ENCODE measurements around the gene ZNF189. TPM values are rescaled to one million over a fixed set of nuclear protein-coding genes. Genes with fewer than 3 reads are reported as not detected.

ZNF189 gene
- total RNA-seq, 1 donor from 2014 or later = 56.5 TPM

GRCh38 chr9:101419863-101420262 lies 21.2 kb downstream of the ZNF189 start:
- DNase-seq = no peak

GRCh38 chr9:101421653-101422065 lies 23.0 kb downstream of the ZNF189 start:
- DNase-seq = no peak

GRCh38 chr9:101427358-101427757 lies 28.7 kb downstream of the ZNF189 start:
- DNase-seq = no peak

GRCh38 chr9:101427957-101428655 lies 29.5 kb downstream of the ZNF189 start:
- no peak for DNase-seq

- no peak for DNase-seq
Observed at GRCh38 chr9:101428909-101429308, 30.3 kb downstream of the ZNF189 start.

- no peak for DNase-seq
Observed at GRCh38 chr9:101429736-101430135, 31.1 kb downstream of the ZNF189 start.

- no peak for DNase-seq
Observed at GRCh38 chr9:101432171-101432570, 33.5 kb downstream of the ZNF189 start.

GRCh38 chr9:101432740-101433139 lies 34.1 kb downstream of the ZNF189 start:
- DNase-seq = no peak

- DNase-seq = no peak
Observed at GRCh38 chr9:101433229-101433628, 34.6 kb downstream of the ZNF189 start.

GRCh38 chr9:101434998-101435397 lies 36.3 kb downstream of the ZNF189 start:
- DNase-seq = no peak

GRCh38 chr9:101435601-101436079 lies 37.0 kb downstream of the ZNF189 start, which contains the start of gene ALDOB:
ALDOB (minus strand) TSS chr9:101435774; CDS start chr9:101430887, 4,887 bp downstream.
- DNase-seq = no peak

- DNase-seq = no peak
Observed at GRCh38 chr9:101437806-101438232, 39.2 kb downstream of the ZNF189 start.

- no peak for DNase-seq
Observed at GRCh38 chr9:101438523-101438922, 39.9 kb downstream of the ZNF189 start.

- DNase-seq = no peak
Observed at GRCh38 chr9:101440714-101441230, 42.1 kb downstream of the ZNF189 start.

GRCh38 chr9:101442318-101442717 lies 43.7 kb downstream of the ZNF189 start:
- DNase-seq = no peak

- DNase-seq = no peak
Observed at GRCh38 chr9:101442736-101443135, 44.1 kb downstream of the ZNF189 start.

- DNase-seq = no peak
Observed at GRCh38 chr9:101443364-101443771, 44.7 kb downstream of the ZNF189 start.

GRCh38 chr9:101445353-101446029 lies 46.8 kb downstream of the ZNF189 start:
- no peak for DNase-seq

GRCh38 chr9:101446732-101447131 lies 48.1 kb downstream of the ZNF189 start:
- no peak for DNase-seq

- no peak for DNase-seq
Observed at GRCh38 chr9:101448680-101449070, 50.0 kb downstream of the ZNF189 start.

- peak; percentile 76 for DNase-seq
Observed at GRCh38 chr9:101449071-101449721, 50.5 kb downstream of the ZNF189 start.

- no peak for DNase-seq
Observed at GRCh38 chr9:101450931-101451330, 52.3 kb downstream of the ZNF189 start.

- DNase-seq = no peak
Observed at GRCh38 chr9:101451498-101451897, 52.8 kb downstream of the ZNF189 start.
